NCI-H128 (cell line): Measurements from ENCODE around the gene CA10.

ENCODE experiments used
- DNase-seq: peaks from one replicate; lab custom pipeline; 2025; ENCODE audit not compliant: unreplicated experiment; lab: John Stamatoyannopoulos, UW

Gene CA10

GRCh38 chr17:51820252-51820651 is 338.3 kb downstream of the CA10 start:
- DNase-seq = no peak

- DNase-seq = no peak
Observed at GRCh38 chr17:51819341-51820219, 338.9 kb downstream of the CA10 start.

GRCh38 chr17:51818777-51819176 is 339.7 kb downstream of the CA10 start:
- DNase-seq = no peak

- DNase-seq = no peak
Observed at GRCh38 chr17:51817955-51818354, 340.6 kb downstream of the CA10 start.

GRCh38 chr17:51817117-51817516 is 341.4 kb downstream of the CA10 start:
- no peak for DNase-seq

- DNase-seq = no peak
Observed at GRCh38 chr17:51815097-51815496, 343.4 kb downstream of the CA10 start.

- no peak for DNase-seq
Observed at GRCh38 chr17:51814521-51814920, 344.0 kb downstream of the CA10 start.

- DNase-seq = no peak
Observed at GRCh38 chr17:51813784-51814174, 344.7 kb downstream of the CA10 start.

GRCh38 chr17:51813140-51813783 is 345.3 kb downstream of the CA10 start:
- no peak for DNase-seq

- DNase-seq = no peak
Observed at GRCh38 chr17:51807460-51807859, 351.1 kb downstream of the CA10 start.

GRCh38 chr17:51805765-51806164 is 352.7 kb downstream of the CA10 start:
- no peak for DNase-seq

- DNase-seq = no peak
Observed at GRCh38 chr17:51805185-51805584, 353.3 kb downstream of the CA10 start.

GRCh38 chr17:51803161-51803560 is 355.4 kb downstream of the CA10 start:
- DNase-seq = no peak

GRCh38 chr17:51802544-51802943 is 356.0 kb downstream of the CA10 start:
- no peak for DNase-seq

GRCh38 chr17:51801626-51802025 is 356.9 kb downstream of the CA10 start:
- DNase-seq = no peak

GRCh38 chr17:51799981-51800380 is 358.5 kb downstream of the CA10 start:
- DNase-seq = no peak

GRCh38 chr17:51799240-51799639 is 359.3 kb downstream of the CA10 start:
- no peak for DNase-seq

GRCh38 chr17:51797150-51797549 is 361.4 kb downstream of the CA10 start:
- DNase-seq = no peak

- DNase-seq = no peak
Observed at GRCh38 chr17:51796026-51796425, 362.5 kb downstream of the CA10 start.

- DNase-seq = no peak
Observed at GRCh38 chr17:51795401-51795800, 363.1 kb downstream of the CA10 start.

GRCh38 chr17:51794466-51794865 is 364.0 kb downstream of the CA10 start:
- DNase-seq = no peak

GRCh38 chr17:51793686-51794085 is 364.8 kb downstream of the CA10 start:
- no peak for DNase-seq
